Measurements from ENCODE around the gene TAP2.

DNA sequence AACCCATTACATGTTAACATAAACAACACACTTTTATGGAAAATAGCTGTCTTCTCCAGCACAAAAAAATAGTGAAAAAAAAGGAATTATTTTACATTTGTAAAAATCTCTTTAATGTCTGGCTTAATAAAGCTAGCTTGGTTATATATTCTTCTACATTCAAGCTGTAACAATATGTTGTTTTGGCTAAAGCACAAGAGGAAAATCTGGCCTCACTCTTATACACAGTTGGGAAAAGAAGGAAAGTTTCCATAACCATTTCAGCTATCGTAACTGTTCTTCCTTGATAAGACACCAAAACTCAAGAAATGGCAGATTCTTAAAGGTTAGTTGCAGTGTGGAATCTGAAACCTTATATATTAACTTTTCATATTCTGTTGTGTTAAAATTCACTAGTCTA, 29.4 kb downstream of the TAP2 start:
- TF ChIP-seq EZH2 (IDR thresholded peaks at IDR 0.05; ENCODE audit: insufficient read depth, poor library complexity, severe bottlenecking) (no peak), EZH2phosphoT487 (IDR thresholded peaks at IDR 0.05; ENCODE audit: insufficient read depth, low read depth) (no peak)

Data from GM23248 (cell line).